Upper lobe of right lung (tissue), 1 donor: ENCODE measurements around the gene DAD1. TPM values are rescaled to one million over a fixed set of nuclear protein-coding genes. Genes with fewer than 3 reads are reported as not detected.

Experiments
- ATAC-seq: fragments of 200-7000 bp; cut with Tn5 transposase; one replicate; pipeline ENCODE4 v1.9.1; 2020; ENCODE audit warnings: mild to moderate bottlenecking, moderate library complexity
- DNase-seq: peaks from one replicate; pipeline ENCODE4 v3.0.0-alpha.2; 2020
- H3K27ac ChIP-seq: fragments of 200-600 bp; one replicate; pipeline ENCODE4 v1.8.0; 2022
- H3K27me3 ChIP-seq: fragments of 200-600 bp; one replicate; pipeline ENCODE4 v1.8.0; 2022; ENCODE audit warnings: mild to moderate bottlenecking
- H3K36me3 ChIP-seq: fragments of 200-600 bp; one replicate; pipeline ENCODE4 v1.8.0; 2022
- H3K4me1 ChIP-seq: fragments of 200-600 bp; one replicate; pipeline ENCODE4 v1.8.0; 2022
- H3K4me3 ChIP-seq: fragments of 200-600 bp; one replicate; pipeline ENCODE4 v1.8.0; 2022; ENCODE audit warnings: mild to moderate bottlenecking
- H3K9me3 ChIP-seq: fragments of 200-600 bp; one replicate; pipeline ENCODE4 v1.8.0; 2022
- CTCF ChIP-seq: fragments of 200-600 bp; IDR thresholded peaks from one replicate; pipeline ENCODE4 v1.8.0; 2022; ENCODE audit warnings: antibody characterized with exemption
- intact Hi-C: fragments of 100-400 bp; cut with DNase I; formaldehyde crosslinking; loops from one replicate; pipeline ENCODE4 v1.11.0; 2022
- total RNA-seq: library from RNA; stranded (reverse); fragmentation: NEBNext Ultra II Directional; extraction: Animal tissue kit (Norgen Biotek cat#: 25700); gene quantifications from one replicate; pipeline ENCODE4 v1.2.1, GENCODE V29; 2021
- donor health status: DM: no; HTN: yes; CAD: no; lungs with severe emphysema.

DAD1 gene
- total RNA-seq, 1 donor from 2014 or later: 184 TPM

GRCh38 chr14:22601996-22602395, 13.0 kb upstream of the DAD1 start:
- Histone ChIP-seq H3K27ac (no peak overlapping the region), H3K27me3 (no peaks in the 10 kb centered on the region), H3K4me1 (peaks cover 17% of the 10 kb centered on the region), H3K4me3 (no peak overlapping the region), H3K9me3 (no peaks in the 10 kb centered on the region), H3K36me3 (peaks cover 60% of the 10 kb centered on the region)
- TF ChIP-seq CTCF: no peak
- no peak for ATAC-seq
- intact Hi-C loops: no loop called here
- DNase-seq: no peak

- H3K36me3 ChIP-seq: peaks cover 54% of the 10 kb centered on the region
Observed at GRCh38 chr14:22601456-22601855, 12.4 kb upstream of the DAD1 start.

GRCh38 chr14:22600027-22600426, 11.0 kb upstream of the DAD1 start:
- no peak for ATAC-seq
- Histone ChIP-seq H3K27me3 (no peaks in the 10 kb centered on the region), H3K9me3 (no peaks in the 10 kb centered on the region), H3K4me3 (no peak overlapping the region), H3K36me3 (peaks cover 40% of the 10 kb centered on the region), H3K27ac (no peak overlapping the region), H3K4me1 (peaks cover 17% of the 10 kb centered on the region)
- no peak for TF ChIP-seq CTCF
- intact Hi-C loops: no loop called here
- DNase-seq: no peak

More at GRCh38 chr14:22601456-22601855, 12.4 kb upstream of the DAD1 start:
- DNase-seq: no peak
- no peak for ATAC-seq
- Histone ChIP-seq H3K4me3 (no peak overlapping the region), H3K4me1 (peaks cover 17% of the 10 kb centered on the region), H3K27ac (no peak overlapping the region), H3K27me3 (no peaks in the 10 kb centered on the region), H3K9me3 (no peaks in the 10 kb centered on the region)
- intact Hi-C loops: no loop called here
- no peak for TF ChIP-seq CTCF

DNA sequence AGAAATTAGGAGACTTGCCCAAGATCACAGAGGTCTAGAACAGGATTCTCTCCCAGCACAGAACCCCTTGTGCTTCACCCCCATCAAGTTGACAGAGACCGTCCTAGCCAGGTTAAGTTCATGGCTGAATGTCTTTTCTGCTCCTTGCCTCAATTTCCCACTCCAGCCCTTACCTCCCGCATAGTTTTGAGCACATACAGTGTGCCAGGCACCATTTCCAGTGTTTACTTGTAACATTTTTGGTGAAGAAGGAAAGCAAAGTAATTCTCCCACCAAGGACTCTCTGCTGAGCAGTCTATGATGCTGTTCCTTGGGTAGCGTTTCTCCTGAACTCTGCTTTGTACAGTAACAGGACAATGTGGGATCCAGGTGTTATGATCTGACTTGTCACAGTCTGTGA, 10.3 kb upstream of the DAD1 start:
- peak overlapping the region; percentile 89 for H3K4me3 ChIP-seq
- DNase-seq: no peak
- peak overlapping the region; percentile 90 for H3K27ac ChIP-seq
- ATAC-seq: no peak
- no peak for TF ChIP-seq CTCF
- H3K27me3 ChIP-seq: no peaks in the 10 kb centered on the region
- H3K36me3 ChIP-seq: peaks cover 33% of the 10 kb centered on the region
- no peaks in the 10 kb centered on the region for H3K9me3 ChIP-seq
- intact Hi-C loops: no loop called here
- peaks cover 17% of the 10 kb centered on the region for H3K4me1 ChIP-seq

GRCh38 chr14:22598896-22599244, 9.8 kb upstream of the DAD1 start:
- ATAC-seq (peak; percentile 77), DNase-seq (no peak)
- Histone ChIP-seq H3K4me1 (peaks cover 17% of the 10 kb centered on the region), H3K9me3 (no peaks in the 10 kb centered on the region), H3K4me3 (peak overlapping the region; percentile 89), H3K27me3 (no peaks in the 10 kb centered on the region), H3K27ac (peak overlapping the region; percentile 90), H3K36me3 (peaks cover 28% of the 10 kb centered on the region)
- intact Hi-C loops: no loop called here
- peak; percentile 27 for TF ChIP-seq CTCF
